Femur (tissue), 1 donor: ENCODE data around the gene FBP2.
"Not testable (repeated sequence)": the region's sequence is repeated elsewhere in the genome, so short reads cannot be mapped to it uniquely, and the experiment has no call there.

Experiments used
- DNase-seq: peaks from one replicate; pipeline ENCODE4 v3.0.0-alpha.2; 2017

The FBP2 gene

GRCh38 chr9:94557376-94557775, 36.2 kb downstream of the FBP2 start:
- no peak for DNase-seq

DNA sequence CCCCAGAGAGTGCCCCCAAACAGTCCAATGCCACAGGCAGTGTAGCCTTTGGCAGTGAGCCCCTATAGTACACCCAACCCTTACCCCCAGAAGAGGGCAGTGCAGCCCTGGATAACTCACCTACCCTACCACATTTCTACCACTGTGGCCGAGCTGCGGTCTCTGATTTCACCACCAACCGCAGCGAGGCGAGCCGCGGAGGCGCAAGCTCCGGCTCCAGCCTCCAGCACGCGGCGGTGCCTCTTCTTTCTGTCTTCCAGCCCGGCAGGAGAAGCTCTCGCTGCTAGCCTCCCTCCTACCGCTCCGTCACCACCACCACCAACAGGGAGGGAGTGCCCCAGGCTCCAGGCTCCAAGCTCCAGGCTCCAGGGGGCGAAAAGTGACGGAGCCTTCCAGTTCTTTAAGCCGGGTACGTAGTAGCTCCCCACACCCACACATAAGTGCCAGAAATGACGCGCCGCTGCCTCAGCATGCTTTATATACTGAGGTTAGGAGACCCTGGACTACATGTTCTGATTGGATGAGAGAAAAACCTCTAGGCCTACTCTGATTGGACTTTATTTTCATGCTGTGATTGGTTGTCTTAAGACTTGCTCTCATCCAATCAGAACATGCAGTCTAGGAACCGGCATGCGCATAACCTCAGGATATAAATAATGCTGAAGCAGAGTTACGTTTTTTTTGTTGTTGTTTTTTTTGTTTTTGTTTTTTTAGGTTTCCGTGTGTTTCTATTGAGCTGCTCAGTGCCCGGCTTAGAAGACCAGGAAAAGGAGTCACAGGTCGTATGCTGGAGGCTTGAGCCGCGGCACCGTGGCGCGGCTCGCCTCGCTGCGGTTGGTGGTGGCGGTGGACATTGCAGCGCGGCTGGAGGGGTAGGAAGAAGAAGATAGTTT, 38.9 kb downstream of the FBP2 start, which contains the start of gene PCAT7:
Gene PCAT7, plus strand, starts transcription at position 645 of the 893 bp plus-strand sequence.
- DNase-seq, result no peak

DNA sequence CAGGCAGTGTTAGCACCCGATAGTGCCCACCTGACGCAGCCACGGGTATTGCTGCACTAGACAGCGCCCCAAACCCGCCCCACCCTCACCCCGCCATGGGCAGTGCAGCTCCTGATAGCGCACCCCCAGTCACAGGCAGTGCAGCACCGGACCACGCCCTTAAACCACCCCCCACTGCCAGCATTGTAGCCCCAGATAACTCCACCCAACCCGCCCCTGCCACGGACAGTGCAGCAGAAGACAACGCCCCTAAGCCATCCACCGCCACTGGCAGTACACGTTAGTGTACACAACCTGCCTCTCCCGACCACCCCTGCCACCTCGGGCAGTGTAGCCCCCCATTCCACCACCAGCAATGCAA, 39.6 kb downstream of the FBP2 start:
- no peak for DNase-seq

- DNase-seq, result no peak
Measured at GRCh38 chr9:94553029-94553938, 40.3 kb downstream of the FBP2 start.

- DNase-seq, result no peak
Measured at GRCh38 chr9:94545940-94546339, 47.7 kb downstream of the FBP2 start.

DNA sequence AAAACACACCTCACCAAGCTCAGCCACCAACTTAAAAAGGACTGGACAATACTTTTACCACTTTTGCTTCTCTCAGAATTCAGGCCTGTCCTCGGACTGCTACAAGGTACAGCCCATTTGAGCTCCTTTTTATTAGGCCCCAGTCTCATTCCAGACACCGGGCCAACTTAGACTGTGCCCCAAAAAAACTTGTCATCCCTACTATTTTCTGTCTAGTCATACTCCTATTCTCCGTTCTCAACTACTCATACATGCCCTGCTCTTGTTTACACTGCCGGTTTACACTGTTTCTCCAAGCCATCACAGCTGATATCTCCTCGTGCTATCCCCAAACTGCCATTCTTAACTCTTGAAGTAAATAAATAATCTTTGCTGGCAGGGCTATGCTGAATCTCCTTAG, 49.3 kb downstream of the FBP2 start:
- DNase-seq, result not testable (repeated sequence)

- DNase-seq, result no peak
Measured at GRCh38 chr9:94538908-94539307, 54.7 kb downstream of the FBP2 start.

DNA sequence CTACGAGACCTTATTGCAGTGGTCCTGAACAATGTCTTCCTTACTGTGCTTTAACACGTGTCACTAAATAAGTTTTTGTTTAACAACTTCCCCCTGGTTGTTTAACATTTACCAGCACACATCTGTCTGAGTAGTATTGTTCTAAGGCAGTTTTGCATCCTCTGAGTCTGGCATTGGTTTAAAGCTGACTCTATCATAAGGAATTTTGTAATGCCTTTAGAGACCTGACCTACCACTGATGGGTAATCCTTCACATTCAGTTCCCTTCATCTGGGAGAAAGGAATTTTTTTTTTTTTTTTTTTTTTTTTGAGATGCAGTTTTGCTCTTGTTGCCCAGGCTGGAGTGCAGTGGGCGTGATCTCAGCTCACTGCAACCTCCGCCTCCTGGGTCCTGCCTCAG, 58.7 kb downstream of the FBP2 start:
- no peak for DNase-seq

GRCh38 chr9:94533601-94534000, 60.0 kb downstream of the FBP2 start:
- no peak for DNase-seq

GRCh38 chr9:94533155-94533554, 60.5 kb downstream of the FBP2 start:
- DNase-seq, result no peak

GRCh38 chr9:94528886-94529285, 64.7 kb downstream of the FBP2 start:
- no peak for DNase-seq

DNA sequence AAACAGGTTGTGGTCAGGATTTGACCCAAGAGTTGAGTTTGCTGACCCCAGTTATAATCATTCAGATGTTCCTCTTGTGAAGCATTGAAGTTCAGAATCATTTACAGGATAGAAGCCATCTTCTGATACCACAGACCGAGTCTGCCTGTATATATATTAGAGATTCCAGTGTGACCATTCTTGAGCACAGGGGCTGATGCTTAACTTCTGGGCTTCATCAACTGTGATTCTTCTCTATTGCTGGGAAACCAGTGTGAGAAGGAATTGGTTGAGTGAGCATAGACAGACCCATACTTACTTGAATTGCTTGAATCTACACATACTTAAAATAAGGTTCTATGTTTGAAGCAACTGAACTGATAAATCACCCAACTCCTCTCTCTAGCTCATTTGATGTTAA, 66.7 kb downstream of the FBP2 start:
- DNase-seq, result no peak

GRCh38 chr9:94526271-94526670, 67.4 kb downstream of the FBP2 start:
- DNase-seq, result no peak

- no peak for DNase-seq
Measured at GRCh38 chr9:94525396-94526035, 68.1 kb downstream of the FBP2 start.

DNA sequence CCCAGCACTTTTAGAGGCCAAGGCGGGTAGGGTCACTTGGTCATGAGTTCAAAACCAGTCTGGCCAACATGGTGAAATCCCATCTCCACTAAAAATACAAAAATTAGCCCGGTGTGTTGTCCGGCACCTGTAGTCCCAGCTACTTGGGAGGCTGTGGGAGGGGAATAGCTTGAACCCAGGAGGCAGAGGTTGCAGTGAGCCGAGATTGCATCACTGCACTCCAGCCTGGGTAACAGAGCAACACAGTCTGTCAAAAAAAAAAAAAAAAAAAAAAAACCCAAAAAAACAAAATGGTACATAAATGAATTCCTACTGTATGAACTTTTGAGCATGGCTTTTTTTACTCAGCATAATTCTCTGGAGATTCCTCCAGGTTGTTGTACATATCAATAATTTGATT, 76.4 kb downstream of the FBP2 start:
- no peak for DNase-seq

DNA sequence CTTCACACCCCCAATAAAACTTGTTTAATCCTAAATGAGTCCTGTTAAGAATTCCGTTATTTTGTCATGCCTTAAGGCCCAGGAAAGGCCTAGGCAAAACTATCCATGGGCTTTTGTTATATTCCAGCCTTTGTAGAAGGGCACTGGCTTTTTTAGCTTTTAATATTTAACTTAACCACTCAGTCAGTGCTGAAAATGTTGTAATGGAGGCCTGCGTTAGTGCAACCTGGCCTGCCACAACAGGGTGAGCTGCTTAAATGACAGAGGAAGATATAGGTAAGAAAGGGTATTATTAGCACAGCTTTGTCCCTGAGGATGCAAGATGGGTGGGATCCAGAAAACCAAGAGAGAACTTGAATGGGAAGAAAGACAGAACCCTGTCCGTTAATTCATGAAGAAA, 78.9 kb downstream of the FBP2 start:
- no peak for DNase-seq

DNA sequence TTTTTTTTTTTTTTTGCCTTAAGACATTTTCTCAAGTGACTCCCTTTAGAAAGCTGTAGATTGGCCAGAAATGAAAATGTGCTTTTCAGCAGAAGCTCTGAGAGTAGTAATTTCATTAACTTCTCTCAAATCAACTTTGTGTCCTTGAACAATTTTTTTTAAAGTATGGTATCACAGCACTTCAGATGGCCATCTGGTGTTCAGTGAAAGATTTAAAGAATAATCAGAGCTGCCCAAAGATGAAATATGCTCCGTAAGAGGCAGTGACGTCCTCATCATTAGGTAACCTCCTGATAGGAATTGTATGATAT, 81.7 kb downstream of the FBP2 start:
- DNase-seq, result no peak

- no peak for DNase-seq
Measured at GRCh38 chr9:94511134-94511954, 82.3 kb downstream of the FBP2 start.
